NCI-H748 treated with DMSO at 0.1 percent for 48 hours (cell line): Measurements from ENCODE around the gene KCNE4.

ENCODE experiments used
- DNase-seq: peaks from one replicate; lab custom pipeline; 2025; lab: John Stamatoyannopoulos, UW

KCNE4 gene

GRCh38 chr2:223051693-223052289, at the start of gene KCNE4:
Gene KCNE4 (plus strand): TSS chr2:223052190. CDS start chr2:223052831, 641 bp downstream.
- DNase-seq: no peak

GRCh38 chr2:223003191-223003590, 48.8 kb upstream of the KCNE4 start:
- DNase-seq: no peak

- DNase-seq: no peak
Measured at GRCh38 chr2:223005496-223005895, 46.5 kb upstream of the KCNE4 start.

GRCh38 chr2:223007531-223007930, 44.5 kb upstream of the KCNE4 start:
- DNase-seq: no peak

GRCh38 chr2:223008162-223008561, 43.8 kb upstream of the KCNE4 start:
- DNase-seq: no peak

GRCh38 chr2:223008956-223009355, 43.0 kb upstream of the KCNE4 start:
- DNase-seq: no peak

GRCh38 chr2:223010641-223011040, 41.3 kb upstream of the KCNE4 start:
- DNase-seq: no peak

GRCh38 chr2:223012291-223012690, 39.7 kb upstream of the KCNE4 start:
- DNase-seq: no peak

- DNase-seq: no peak
Measured at GRCh38 chr2:223019390-223019930, 32.5 kb upstream of the KCNE4 start.

- DNase-seq: no peak
Measured at GRCh38 chr2:223019987-223020717, 31.8 kb upstream of the KCNE4 start.

GRCh38 chr2:223020971-223021675, 30.9 kb upstream of the KCNE4 start:
- no peak for DNase-seq

- DNase-seq: peak; percentile 94
Measured at GRCh38 chr2:223026357-223027110, 25.5 kb upstream of the KCNE4 start.

- DNase-seq: no peak
Measured at GRCh38 chr2:223027442-223027841, 24.5 kb upstream of the KCNE4 start.

- DNase-seq: no peak
Measured at GRCh38 chr2:223029287-223029686, 22.7 kb upstream of the KCNE4 start.

GRCh38 chr2:223032187-223033142, 19.5 kb upstream of the KCNE4 start:
- DNase-seq: no peak

GRCh38 chr2:223034221-223034975, 17.6 kb upstream of the KCNE4 start:
- DNase-seq: no peak

- no peak for DNase-seq
Measured at GRCh38 chr2:223036790-223037444, 15.1 kb upstream of the KCNE4 start.

GRCh38 chr2:223037445-223037800, 14.6 kb upstream of the KCNE4 start:
- no peak for DNase-seq

GRCh38 chr2:223039618-223040017, 12.4 kb upstream of the KCNE4 start:
- no peak for DNase-seq

GRCh38 chr2:223040527-223040926, 11.5 kb upstream of the KCNE4 start:
- DNase-seq: no peak
